ENCODE data around the gene IFNA1.
A peak's percentile ranks its signal among the peaks of the same experiment; 100 is the strongest.

IFNA1 gene

GRCh38 chr9:21404146-21404545, 36.1 kb upstream of the IFNA1 start:
- no peak for TF ChIP-seq CTCF (IDR thresholded peaks at IDR 0.05; ENCODE audit: extremely low read depth, missing control alignments)
- DNase-seq (ENCODE audit: low spot score), result no peak

- DNase-seq (ENCODE audit: low spot score), result no peak
- no peak for TF ChIP-seq CTCF (IDR thresholded peaks at IDR 0.05; ENCODE audit: extremely low read depth, missing control alignments)
Observed at GRCh38 chr9:21408817-21409216, 31.4 kb upstream of the IFNA1 start, which contains the start of gene IFNA8. IFNA8 (plus strand) TSS chr9:21409117; CDS start chr9:21409177, 60 bp downstream.

GRCh38 chr9:21412107-21412506, 28.1 kb upstream of the IFNA1 start:
- no peak for TF ChIP-seq CTCF (IDR thresholded peaks at IDR 0.05; ENCODE audit: extremely low read depth, missing control alignments)
- no peak for DNase-seq (ENCODE audit: low spot score)

GRCh38 chr9:21413151-21413550, 27.1 kb upstream of the IFNA1 start:
- TF ChIP-seq CTCF (IDR thresholded peaks at IDR 0.05; ENCODE audit: extremely low read depth, missing control alignments), result no peak
- DNase-seq (ENCODE audit: low spot score), result no peak

GRCh38 chr9:21413624-21414023, 26.6 kb upstream of the IFNA1 start:
- TF ChIP-seq CTCF (IDR thresholded peaks at IDR 0.05; ENCODE audit: extremely low read depth, missing control alignments), result peak; percentile 51
- DNase-seq (ENCODE audit: low spot score), result no peak

- TF ChIP-seq CTCF (IDR thresholded peaks at IDR 0.05; ENCODE audit: extremely low read depth, missing control alignments), result no peak
- no peak for DNase-seq (ENCODE audit: low spot score)
Observed at GRCh38 chr9:21414220-21414940, 25.9 kb upstream of the IFNA1 start.

- TF ChIP-seq CTCF (IDR thresholded peaks at IDR 0.05; ENCODE audit: extremely low read depth, missing control alignments), result no peak
- DNase-seq (ENCODE audit: low spot score), result no peak
Observed at GRCh38 chr9:21415493-21416267, 24.6 kb upstream of the IFNA1 start.

All from GM20000 (cell line).